ENCODE data around the gene RUNX3.

RUNX3 gene

DNA sequence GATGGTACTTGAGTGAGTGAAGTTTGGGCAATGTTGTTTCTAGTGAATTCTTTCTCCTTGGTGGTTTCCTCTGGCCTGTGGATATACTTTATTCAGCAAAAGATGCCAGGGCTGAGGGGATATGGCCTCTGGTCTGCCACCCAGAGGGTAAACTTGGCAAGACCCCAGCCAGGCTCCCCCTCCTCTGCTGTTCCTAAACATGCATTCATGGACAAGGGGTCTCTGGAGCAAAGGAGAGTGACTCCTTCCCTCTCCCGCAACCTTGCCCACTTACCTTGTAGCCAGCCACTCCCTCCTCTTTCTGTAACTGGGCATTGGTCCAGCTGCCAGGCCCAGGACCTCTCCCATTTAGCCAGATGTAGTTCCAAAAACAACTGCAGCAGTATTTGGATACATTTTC is 43.8 kb downstream of the RUNX3 start:
- DNase-seq (ENCODE audit: low read depth in 2 of 2): no peak

DNA sequence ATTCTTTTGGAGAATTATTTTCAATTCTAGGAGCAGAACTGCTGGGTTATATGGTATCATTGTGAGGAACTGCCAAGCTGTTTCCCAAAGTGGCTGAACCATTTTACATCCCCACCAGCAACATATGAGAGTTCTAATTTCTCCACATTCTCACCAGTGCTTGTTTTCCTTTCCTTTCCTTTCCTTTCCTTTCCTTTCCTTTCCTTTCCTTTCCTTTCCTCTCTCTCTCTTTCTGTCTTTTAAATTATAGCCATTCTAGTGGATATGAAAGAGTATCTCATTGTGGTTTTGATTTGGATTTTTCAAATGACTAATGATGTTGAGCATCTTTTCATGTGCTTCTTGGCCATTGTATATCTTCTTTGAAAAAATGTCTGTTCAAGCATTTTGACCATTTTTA is 45.3 kb downstream of the RUNX3 start:
- DNase-seq (ENCODE audit: low read depth in 2 of 2): no peak

DNA sequence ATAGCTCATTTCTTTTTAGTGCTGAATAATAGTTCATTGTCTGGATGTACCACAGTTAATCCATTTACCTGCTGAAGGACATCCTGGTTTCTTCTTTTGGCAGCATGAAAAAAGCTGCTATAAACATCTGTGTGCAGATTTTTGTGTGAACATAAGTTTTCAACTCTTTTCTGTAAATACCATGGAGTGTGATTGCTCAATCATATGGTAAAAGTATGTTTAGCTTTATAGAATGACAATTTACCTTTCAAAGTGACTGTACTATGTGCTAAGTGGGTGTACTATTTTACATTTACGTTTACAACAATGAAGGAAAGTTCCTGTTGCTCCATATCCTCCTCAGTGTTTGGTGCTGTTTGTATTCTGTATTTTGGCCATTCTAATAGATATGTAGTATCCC is 49.0 kb downstream of the RUNX3 start:
- no peak for DNase-seq (ENCODE audit: low read depth in 2 of 2)

DNA sequence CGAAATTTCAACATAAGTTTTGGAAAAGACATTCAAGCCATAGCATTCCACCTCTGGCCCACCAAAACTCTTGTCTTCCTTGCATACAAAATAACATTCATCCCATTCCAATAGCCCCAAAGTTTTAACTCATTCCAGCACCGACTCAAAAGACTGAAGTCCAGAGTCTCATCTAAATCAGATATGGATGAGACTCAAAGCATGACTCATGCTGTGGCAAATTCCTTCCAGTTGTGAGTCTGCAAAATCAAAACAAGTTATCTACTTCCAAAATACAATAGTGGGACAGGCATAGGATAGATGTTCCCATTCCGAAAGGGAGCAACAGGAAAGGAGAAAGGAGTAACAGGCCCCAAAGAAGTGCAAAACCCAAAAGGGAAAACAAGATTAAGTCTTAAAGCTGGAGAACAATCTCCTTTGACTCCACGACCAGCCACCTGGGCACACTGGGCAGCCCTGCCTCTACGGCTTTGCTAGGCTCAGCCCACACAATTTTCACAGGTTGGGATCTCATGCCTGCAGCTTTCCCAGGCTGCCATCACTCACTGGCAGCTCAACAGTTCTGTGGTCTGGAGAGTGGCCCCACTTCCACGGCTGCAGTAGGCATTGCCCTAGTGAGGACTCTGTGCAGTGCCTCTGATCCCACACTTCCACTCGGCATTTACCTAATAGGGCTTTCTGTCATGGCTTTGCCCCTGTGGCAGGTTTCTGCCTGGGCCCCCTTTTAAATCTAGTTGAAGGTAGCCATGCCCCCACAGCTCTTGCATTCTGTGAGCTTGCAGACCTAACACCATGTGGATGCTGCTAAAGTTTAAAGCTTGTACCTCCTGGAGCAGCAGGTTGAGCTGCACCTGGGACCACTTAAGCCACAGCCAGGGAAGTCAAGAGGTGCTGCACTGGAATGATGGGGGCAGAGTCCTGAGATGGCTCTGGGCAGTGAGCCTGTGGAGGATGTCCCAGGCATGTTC is 51.0 kb downstream of the RUNX3 start:
- DNase-seq (ENCODE audit: low read depth in 2 of 2): no peak

DNA sequence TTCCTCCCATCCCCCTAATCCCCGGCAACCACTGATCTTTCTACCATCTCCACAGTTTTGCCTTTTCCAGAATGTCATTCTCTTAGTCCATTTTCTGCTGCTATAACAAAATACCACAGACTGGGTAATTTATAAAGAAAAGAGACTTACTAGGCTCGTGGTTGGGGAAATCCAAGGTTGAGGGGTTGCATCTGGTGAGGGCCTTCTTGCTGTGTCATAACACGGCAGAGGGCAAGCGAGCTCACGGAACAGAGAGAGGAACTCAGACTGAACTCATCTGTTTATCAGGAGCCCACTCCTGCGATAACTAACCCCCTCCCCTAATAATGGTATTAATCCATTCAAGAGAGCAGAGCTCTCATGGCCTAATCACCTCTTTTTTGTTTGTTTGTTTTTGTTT is 52.0 kb downstream of the RUNX3 start:
- DNase-seq (ENCODE audit: low read depth in 2 of 2): no peak

DNA sequence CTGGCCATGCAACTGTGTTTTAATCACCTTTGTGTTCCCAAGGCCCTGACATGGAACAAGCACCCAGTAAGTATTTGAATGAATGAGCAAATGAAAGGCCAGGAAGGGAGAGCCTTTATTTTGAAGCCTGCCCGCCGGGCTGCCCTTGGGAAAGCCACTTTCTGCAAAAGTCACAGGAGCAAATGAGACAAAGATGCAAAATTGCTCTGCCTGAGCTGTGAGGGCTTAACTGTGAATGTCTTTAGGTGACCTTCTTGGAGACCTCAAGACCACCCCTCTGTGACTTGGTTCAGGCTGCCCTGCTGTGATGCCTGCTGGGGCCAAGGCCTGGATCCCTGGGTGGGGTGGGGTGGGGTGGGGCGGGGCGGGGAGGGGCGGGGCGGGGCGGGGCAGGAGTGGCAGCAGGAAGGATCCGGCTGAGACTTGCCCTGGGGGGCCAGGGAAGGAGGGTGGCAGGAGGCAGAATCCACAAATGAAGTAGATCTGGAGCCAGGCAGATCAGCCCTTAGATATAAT is 54.0 kb downstream of the RUNX3 start:
- DNase-seq (ENCODE audit: low read depth in 2 of 2): no peak

DNA sequence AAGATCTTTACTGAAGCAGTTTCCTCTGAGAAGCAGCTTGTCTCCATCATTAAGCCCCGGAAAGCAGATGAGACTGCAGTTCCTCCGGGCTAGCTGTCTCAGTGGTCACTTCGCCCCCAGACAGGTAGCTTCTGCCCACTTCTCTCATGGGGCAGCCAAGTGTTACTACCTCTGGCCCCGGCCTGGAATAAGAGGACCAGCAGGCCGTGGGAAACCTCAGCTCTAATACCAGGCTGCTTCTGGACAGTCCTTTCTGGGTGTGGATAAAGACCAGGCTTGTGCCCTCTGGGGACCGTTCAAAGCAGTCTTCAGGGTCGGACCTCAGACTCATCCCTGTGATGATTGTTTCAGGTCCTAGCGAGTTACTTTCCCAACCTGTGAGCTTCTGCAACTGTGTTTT is 54.8 kb downstream of the RUNX3 start:
- no peak for DNase-seq (ENCODE audit: low read depth in 2 of 2)

DNA sequence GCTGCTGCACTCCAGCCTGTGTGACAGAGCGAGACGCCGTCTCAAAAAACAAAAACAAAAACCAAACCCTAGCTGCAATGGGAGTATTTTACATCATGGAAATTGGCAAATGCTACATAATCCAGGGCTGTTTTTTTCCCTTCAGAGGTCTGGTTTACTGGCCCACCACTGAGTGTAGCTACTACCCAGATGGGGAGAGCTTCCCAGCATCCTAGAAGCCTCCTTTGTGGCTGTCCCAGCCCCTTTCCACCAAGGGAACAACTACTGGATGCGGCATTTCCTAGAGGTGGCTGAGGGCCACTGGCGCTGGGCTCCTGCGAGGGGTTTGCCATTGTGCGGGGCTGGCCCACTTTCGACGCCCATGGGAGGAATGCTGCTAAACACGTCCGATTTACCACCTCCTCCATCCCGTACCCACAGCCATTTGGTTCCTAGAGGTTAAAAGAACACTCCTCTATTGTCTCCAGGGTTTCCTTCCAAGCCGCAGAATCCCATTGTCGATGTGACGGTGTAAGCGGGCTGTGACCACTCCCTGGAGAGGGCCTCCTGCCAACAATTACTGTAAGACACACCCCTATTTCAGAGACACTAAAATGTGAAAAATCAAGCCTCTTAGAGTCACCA is 55.4 kb downstream of the RUNX3 start:
- no peak for DNase-seq (ENCODE audit: low read depth in 2 of 2)

DNA sequence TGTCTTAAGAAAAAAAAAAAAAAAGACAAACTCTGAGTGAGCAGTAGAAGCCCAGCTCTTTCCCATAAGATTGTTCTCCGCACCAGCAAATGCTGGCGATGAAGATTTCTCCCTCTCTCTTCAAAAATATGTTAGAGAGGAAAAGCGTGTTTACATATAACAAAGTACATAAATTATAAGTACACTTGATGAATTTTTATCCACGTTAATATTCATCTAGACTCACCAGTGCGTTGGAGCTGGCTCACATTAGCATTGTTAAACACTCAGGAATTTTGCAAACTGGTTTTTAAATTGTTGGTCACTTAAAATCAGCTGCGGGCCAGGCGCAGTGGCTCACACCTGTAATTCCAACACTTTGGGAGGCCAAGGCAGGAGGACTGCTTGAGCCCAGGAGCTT is 56.0 kb downstream of the RUNX3 start:
- DNase-seq (ENCODE audit: low read depth in 2 of 2): no peak

DNA sequence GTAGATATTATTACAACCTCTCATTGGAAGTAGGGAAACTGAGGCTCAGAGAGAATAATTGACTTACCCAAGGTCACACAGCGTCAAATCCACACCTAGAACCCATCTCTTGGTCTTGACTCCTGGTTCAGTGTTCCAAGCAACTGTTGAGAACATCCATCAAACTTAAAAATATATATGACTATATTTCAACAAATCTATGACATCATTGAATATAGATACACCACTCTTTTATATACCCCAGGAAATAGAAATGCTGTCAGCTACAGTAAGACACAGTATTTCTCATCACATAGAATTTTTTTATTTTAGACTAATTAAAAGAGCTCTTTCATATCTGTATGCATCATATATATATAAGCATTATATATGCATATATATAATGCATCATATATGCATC is 56.9 kb downstream of the RUNX3 start:
- DNase-seq (ENCODE audit: low read depth in 2 of 2): no peak

DNA sequence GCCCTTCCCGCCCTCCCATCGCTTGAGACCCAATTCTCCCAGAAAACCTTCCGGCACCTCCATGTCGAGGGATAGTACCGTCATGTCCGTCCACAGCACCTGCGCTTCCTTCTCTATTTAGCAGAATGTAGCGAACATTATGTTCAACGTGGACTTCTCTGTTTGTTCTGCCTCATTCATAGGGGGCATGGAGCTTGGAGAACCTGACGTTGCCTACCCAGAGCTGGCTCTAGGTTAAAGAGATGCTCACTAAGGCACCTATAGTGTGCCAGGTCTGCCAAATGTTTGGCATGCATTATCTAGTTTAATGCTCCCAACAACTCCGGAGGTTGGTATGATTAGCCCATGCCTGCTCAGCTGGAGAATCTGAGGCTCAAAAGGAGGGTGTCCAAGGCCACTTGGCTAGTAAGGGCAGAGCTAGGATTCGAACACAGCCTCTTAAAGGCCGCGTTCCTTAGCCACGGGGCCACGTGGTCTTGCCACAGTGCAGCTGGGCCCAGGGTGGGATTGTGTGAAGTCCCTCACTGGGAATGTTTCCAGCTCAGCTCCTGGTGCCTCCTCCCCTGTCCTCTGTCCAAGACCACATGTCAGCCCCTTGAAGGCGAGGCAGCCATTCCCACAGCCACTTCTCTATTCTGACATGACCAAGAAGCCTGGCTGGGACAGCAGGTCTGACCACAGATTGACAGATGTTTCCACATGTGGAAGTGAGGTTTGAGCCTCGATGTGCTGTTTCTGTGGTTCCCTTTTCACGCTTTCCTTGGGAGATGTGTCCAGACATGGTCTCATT is 57.8 kb downstream of the RUNX3 start:
- no peak for DNase-seq (ENCODE audit: low read depth in 2 of 2)

DNA sequence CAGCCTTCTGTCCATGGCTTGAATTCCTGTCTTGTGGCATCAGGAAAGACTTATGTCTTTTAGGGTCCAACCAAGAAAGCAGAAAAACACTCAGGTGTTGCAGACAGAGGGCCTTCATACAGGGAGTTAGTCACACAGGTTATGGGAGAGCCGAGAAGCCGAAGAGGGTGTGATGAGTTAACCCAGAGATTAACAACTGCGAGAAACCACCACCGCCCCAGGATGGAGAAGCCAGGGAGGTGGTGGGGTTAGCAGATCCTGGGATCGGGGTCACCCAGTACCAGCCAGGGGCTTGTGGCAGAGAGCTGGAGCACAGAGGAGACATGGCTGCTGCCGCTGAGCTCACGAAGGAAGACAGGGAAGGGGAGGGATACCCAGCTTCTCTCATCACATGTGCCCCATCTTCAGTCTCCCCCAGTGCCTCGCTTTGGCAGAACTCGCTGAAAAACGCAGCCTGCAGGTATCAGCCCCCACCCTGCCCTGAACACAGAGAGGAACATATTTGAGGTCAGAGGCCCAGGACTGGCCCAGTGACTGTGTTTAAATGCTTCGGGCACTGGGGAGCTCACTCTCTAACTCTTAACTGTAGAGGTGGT is 58.7 kb downstream of the RUNX3 start:
- DNase-seq (ENCODE audit: low read depth in 2 of 2): no peak

DNA sequence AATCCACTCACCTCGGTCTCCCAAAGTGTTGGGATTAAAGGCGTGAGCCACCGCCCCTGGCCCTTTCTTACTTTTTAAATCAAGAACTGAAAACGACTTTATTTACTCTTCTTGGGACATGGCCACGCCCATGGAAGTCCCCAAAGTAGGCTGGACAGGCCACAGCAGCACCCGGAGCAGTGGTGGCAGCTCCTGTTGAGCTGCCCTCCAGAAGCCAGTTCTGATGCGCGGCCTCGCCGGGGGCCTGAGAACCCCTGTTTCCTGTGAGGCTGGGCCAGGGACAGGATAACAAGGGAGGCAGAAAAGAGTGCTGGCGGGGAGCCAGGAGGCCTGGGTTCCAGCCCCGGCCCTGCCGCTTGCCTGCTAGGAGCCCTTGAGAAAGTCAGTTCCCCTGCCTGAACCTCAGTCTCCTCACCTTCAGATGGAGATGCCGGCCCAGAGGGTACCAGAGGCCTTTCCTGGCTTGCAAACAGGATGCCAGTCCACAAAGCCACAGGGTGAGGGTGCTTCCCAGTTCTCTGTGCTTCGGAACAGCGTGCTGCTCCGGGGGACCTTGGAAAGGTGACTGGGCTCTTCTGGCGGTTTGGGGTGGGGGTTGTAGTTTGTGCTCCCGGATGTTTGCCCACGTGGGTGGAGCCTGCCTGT is 59.4 kb downstream of the RUNX3 start:
- DNase-seq (ENCODE audit: low read depth in 2 of 2): no peak

DNA sequence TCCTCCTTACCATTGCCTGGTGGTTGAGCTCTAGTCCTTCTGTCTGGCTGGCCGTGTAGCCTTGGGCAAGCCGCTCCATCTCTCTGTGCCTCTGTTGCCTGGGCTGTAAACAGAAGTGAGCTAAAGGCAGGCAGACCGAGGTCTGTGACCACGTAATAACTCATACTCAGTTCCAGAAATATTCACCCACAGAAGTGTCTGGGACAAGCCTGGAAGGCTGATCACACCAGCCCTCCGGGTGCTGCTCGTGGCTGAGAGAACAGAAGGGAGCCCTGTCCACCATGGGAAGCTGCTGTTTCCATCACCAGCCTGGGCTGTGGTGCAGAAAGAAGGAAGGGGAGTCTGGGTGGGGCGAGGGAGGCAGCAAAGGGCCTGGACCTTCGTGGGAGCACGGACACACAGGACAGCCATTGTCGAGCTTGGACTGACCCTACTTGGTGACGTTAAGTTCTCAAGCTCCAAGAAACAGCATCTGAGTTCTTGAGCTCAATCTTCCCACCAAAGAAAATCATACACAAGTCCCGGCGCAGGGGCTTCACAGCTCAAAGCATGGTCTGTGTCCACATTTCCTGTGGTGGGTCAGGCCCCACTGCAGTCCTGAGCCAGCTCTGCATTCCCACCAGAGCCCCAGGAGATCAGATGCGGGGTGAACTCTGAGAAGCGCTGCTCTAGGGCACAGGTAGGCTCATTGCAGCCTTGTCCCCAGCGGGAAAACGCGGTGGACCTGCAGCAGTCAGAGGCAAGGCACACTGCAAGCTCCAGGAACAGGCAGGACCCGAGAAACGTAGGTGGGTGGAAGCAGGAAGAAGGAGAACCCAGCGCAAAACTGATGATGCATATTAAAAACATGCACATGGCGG is 61.8 kb downstream of the RUNX3 start:
- DNase-seq (ENCODE audit: low read depth in 2 of 2): no peak

DNA sequence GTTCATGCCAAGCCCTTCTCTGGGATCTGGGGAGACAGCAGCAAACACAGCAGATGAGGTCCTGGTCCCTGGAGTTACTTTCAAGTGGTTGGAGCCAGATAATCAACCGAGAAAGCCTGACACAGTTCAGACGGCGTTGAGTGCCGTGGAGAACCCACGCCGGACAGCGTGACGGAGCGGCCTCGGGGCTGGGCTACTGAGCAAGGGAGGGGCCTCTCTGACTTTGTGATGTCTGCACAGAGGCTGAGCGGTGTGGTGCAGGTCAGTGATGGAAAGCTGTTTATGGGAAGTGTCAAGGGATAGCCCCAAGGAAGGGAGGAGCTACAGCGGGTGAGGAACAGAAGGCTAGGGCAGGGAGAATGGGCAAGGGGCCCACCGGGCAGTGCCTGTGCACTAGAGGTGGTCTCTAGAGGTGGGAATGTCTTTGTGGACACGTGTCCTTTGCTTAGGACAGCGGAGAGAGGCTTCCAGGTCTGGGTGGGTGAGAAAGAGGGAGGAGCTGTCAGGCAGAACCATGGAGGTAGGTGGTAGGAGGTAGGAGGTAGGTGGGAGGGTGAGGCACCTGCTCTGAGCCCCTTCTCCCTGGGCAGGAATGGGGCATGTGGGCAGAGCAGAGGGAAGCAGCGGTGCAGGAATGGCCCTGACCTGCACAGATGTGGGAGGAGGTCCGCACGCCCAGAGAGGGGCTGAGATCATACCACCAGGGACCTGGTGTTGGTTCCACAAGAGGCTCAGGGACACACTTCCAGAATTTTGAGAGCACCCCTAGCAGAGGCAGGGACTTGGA is 62.8 kb downstream of the RUNX3 start:
- no peak for DNase-seq (ENCODE audit: low read depth in 2 of 2)

DNA sequence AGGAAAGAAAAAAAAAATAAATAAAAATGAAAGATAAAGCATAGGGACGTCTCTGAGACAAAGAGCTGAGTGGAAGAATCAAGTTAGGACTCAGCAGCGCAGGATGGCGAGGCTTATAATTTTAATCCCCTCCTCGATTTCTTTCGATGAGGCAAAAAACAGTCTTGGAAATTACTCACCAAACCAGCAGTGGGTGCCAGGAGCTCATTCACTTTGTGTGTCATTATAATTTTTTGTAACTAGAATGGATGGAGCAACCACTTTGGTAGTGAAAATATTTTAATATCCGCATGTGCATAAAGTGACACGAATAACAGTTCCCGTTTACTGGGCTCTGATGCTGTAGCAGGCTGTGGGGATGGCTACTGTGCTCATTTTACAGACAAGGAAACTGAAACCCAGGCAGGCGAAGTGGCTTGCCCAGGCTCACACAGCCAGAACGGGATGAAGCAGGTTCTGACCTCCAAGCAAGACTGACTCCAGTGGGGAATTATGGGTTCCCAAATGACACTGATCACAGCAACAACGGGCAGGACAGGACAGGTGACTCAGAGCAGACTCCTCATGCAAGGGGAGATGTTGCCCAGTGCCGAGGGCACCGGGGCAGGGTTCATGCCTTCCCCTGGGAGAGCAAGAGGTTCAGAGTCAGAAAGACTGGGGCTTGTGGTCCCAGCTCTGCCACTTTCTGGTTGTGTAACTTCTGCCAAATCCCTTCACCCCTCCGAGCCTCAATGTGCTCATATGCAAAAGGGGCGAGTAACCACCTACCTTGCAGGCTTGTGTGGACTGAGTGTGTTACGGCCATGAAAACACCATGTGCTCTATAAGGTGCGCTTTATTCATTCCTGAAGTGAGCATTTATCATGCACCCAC is 63.6 kb downstream of the RUNX3 start:
- DNase-seq (ENCODE audit: low read depth in 2 of 2): no peak

DNA sequence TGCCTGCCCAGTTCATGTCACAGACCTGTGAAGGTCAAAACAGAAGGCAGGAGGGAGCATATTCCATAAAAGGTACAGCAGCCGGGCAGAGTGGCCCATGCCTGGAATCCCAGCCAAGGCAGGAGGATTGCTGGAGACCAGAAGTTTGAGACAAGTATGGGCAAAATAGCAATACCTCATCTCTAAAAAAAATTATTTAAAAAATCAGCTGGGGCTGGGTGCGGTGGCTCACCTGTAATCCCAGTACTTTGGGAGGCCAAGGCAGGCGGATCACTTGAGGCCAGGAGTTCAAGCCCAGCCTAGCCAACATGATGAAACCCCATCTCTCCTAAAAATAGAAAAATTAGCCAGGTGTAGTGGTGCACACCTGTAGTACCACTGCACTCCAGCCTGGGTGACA is 64.5 kb downstream of the RUNX3 start:
- DNase-seq (ENCODE audit: low read depth in 2 of 2): no peak

DNA sequence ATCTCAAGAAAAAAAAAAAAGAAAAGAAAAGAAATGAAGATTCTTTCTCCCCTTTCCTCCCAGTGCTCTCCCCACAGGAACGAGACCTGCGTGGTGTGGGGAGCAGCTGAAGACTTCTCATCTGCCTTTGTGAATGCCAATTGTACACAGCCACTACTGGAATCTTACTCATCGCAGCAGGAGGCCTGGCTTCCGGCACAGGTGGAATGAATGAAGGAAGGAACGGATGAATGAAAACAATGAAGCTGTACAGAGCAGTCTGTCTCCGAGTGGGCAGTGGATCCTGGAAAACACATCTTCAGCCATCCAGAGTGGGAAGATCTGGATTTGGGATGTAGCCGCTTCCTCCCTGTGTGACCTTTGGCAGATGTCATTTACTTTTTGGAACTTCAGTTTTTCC is 64.9 kb downstream of the RUNX3 start:
- DNase-seq (ENCODE audit: low read depth in 2 of 2): no peak

DNA sequence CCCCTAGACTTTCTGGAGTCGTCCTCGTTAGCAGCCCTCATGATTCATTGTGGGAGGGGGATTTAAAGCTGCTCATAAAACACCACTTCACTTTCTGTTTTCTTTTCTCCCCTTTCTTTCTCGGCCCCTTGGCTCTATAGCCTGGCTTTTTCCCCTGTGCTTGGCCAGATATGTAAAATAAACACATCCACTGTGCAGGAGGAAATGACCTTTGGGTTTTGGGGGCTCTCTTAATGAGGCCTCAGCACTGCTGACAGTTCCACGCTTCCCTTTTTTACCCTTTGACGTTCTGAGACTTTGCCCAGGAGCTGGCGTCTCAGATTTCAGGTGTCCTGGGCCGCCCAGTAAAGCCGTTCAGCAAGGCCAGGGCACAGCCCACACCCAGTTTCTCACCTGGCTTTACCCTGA is 65.7 kb downstream of the RUNX3 start:
- DNase-seq (ENCODE audit: low read depth in 2 of 2): no peak
